OCI-LY1 (cell line): Measurements from ENCODE around the gene NFKBIB.
"Not testable (repeated sequence)": the region's sequence is repeated elsewhere in the genome, so short reads cannot be mapped to it uniquely, and the experiment has no call there.

Experiments used
- H2AFZ ChIP-seq: fragments of 200-600 bp; sonication (generic), shearing (Covaris generic); 2 replicates; pipeline ENCODE4 v1.6.0; 2014; ENCODE audit warnings: antibody characterized with exemption, mild to moderate bottlenecking, low read length
- H3F3A ChIP-seq: fragments of 200-600 bp; sonication (generic), shearing (Covaris generic); 2 replicates; pipeline ENCODE4 v1.6.0; 2014; ENCODE audit warnings: mild to moderate bottlenecking, antibody characterized with exemption, low read length, moderate library complexity; ENCODE audit not compliant: insufficient read depth
- H3K27ac ChIP-seq: fragments of 200-600 bp; sonication (generic); 2 replicates; pipeline ENCODE4 v1.5.1; 2014; ENCODE audit warnings: low read length, mixed run types, mild to moderate bottlenecking, low read depth; ENCODE audit not compliant: poor library complexity, severe bottlenecking
- H3K27me3 ChIP-seq: fragments of 200-600 bp; sonication (generic); 2 replicates; pipeline ENCODE4 v1.6.0; 2014; ENCODE audit warnings: antibody characterized with exemption, mild to moderate bottlenecking, low read length, moderate library complexity; ENCODE audit not compliant: insufficient read depth
- H3K36me3 ChIP-seq: fragments of 200-600 bp; sonication (generic); 2 replicates; pipeline ENCODE4 v1.6.1; 2014; ENCODE audit warnings: mild to moderate bottlenecking, antibody characterized with exemption, low read length, moderate library complexity, mixed read lengths; ENCODE audit not compliant: insufficient read depth
- H3K4me1 ChIP-seq: fragments of 200-600 bp; sonication (generic); 2 replicates; pipeline ENCODE4 v1.5.1; 2014; ENCODE audit warnings: mild to moderate bottlenecking, low read length, moderate library complexity; ENCODE audit not compliant: insufficient read depth, severe bottlenecking
- H3K4me2 ChIP-seq: fragments of 200-600 bp; sonication (generic), shearing (Covaris generic); 2 replicates; pipeline ENCODE4 v1.6.1; 2014; ENCODE audit warnings: low read length
- H3K4me3 ChIP-seq: fragments of 200-600 bp; sonication (generic); 2 replicates; pipeline ENCODE4 v1.5.1; 2014; ENCODE audit warnings: low read length, low read depth, mild to moderate bottlenecking, mixed read lengths; ENCODE audit not compliant: poor library complexity, severe bottlenecking
- H3K79me2 ChIP-seq: fragments of 200-600 bp; shearing (Covaris generic); 2 replicates; pipeline ENCODE4 v1.6.1; 2016; ENCODE audit warnings: mixed run types, low read length, mixed read lengths; ENCODE audit not compliant: insufficient read depth
- H3K9ac ChIP-seq: fragments of 200-600 bp; sonication (generic), shearing (Covaris generic); 2 replicates; pipeline ENCODE4 v1.6.1; 2014; ENCODE audit warnings: mild to moderate bottlenecking, low read length, mixed read lengths
- H3K9me2 ChIP-seq: fragments of 200-600 bp; sonication (generic), shearing (Covaris generic); 2 replicates; pipeline ENCODE4 v1.6.1; 2014; ENCODE audit warnings: low read depth, mild to moderate bottlenecking, low read length, mixed read lengths
- H3K9me3 ChIP-seq: fragments of 200-600 bp; shearing (Covaris generic); 2 replicates; pipeline ENCODE4 v1.6.1; 2014; ENCODE audit warnings: low read length, mixed read lengths
- H4K20me1 ChIP-seq: fragments of 200-600 bp; sonication (generic), shearing (Covaris generic); 2 replicates; pipeline ENCODE4 v1.6.0; 2016; ENCODE audit warnings: mild to moderate bottlenecking, low read length; ENCODE audit not compliant: insufficient read depth
- CTCF ChIP-seq: fragments of 200-600 bp; sonication (generic), shearing (Covaris generic); IDR thresholded peaks from 2 replicates; pipeline ENCODE4 v1.5.1; 2017; ENCODE audit warnings: mild to moderate bottlenecking, antibody characterized with exemption, low read length, moderate library complexity, mixed read lengths
- EZH2 ChIP-seq: fragments of 200-600 bp; sonication (generic), shearing (Covaris generic); IDR thresholded peaks from 2 replicates; pipeline ENCODE4 v1.8.0; 2017; ENCODE audit warnings: borderline replicate concordance, mixed run types, mild to moderate bottlenecking, antibody characterized with exemption, low read length, moderate library complexity, mixed read lengths

Gene NFKBIB

GRCh38 chr19:38883286-38883685 lies 16.5 kb upstream of the NFKBIB start:
- Histone ChIP-seq H4K20me1 (no peaks in the 10 kb centered on the region), H3K79me2 (no peaks in the 10 kb centered on the region), H3K27ac (no peak overlapping the region), H2AFZ (no peak overlapping the region), H3K9me3 (no peaks in the 10 kb centered on the region), H3F3A (no peaks in the 10 kb centered on the region), H3K9me2 (no peaks in the 10 kb centered on the region), H3K36me3 (no peaks in the 10 kb centered on the region), H3K4me1 (peaks cover 12% of the 10 kb centered on the region), H3K4me3 (no peak overlapping the region), H3K27me3 (no peaks in the 10 kb centered on the region), H3K4me2 (no peak overlapping the region), H3K9ac (no peak overlapping the region)
- TF ChIP-seq CTCF (no peak), EZH2 (no peak)

- not testable (repeated sequence) for H2AFZ ChIP-seq, H4K20me1 ChIP-seq, H3K79me2 ChIP-seq, H3K4me3 ChIP-seq, H3K9me3 ChIP-seq, H3F3A ChIP-seq, H3K36me3 ChIP-seq, H3K9me2 ChIP-seq, H3K9ac ChIP-seq, H3K4me2 ChIP-seq, H3K27ac ChIP-seq, H3K4me1 ChIP-seq, H3K27me3 ChIP-seq
Observed at GRCh38 chr19:38884691-38885090, 15.1 kb upstream of the NFKBIB start.

GRCh38 chr19:38888876-38889275 lies 10.9 kb upstream of the NFKBIB start:
- Histone ChIP-seq H3K27ac (no peak overlapping the region), H3K4me1 (no peaks in the 10 kb centered on the region), H3K9me3 (no peaks in the 10 kb centered on the region), H3K79me2 (no peaks in the 10 kb centered on the region), H3K36me3 (peaks cover 7% of the 10 kb centered on the region; the same call in 1 of the 2 replicates), H3F3A (no peaks in the 10 kb centered on the region), H3K4me3 (no peak overlapping the region), H3K9me2 (no peaks in the 10 kb centered on the region), H3K4me2 (no peak overlapping the region), H3K27me3 (no peaks in the 10 kb centered on the region), H2AFZ (no peak overlapping the region), H3K9ac (no peak overlapping the region), H4K20me1 (no peaks in the 10 kb centered on the region)
- no peak for TF ChIP-seq CTCF
- no peak for TF ChIP-seq EZH2

- H3K9me3 ChIP-seq, result no peaks in the 10 kb centered on the region
- H4K20me1 ChIP-seq, result no peaks in the 10 kb centered on the region
- no peak overlapping the region for H3K9ac ChIP-seq
- no peaks in the 10 kb centered on the region for H3K79me2 ChIP-seq
- H3K4me2 ChIP-seq, result no peak overlapping the region
- H3K27ac ChIP-seq, result no peak overlapping the region
- H3K4me1 ChIP-seq, result no peaks in the 10 kb centered on the region
- peaks cover 7% of the 10 kb centered on the region; the same call in 1 of the 2 replicates for H3K36me3 ChIP-seq
- no peak overlapping the region for H3K4me3 ChIP-seq
- H3K9me2 ChIP-seq, result no peaks in the 10 kb centered on the region
- no peaks in the 10 kb centered on the region for H3K27me3 ChIP-seq
- no peak for TF ChIP-seq EZH2
- H3F3A ChIP-seq, result no peaks in the 10 kb centered on the region
- H2AFZ ChIP-seq, result no peak overlapping the region
Observed at GRCh38 chr19:38889803-38890202, 10.0 kb upstream of the NFKBIB start.
